ENCODE data around the gene CYBRD1.

Gene CYBRD1

GRCh38 chr2:171595896-171596295 lies 73.6 kb downstream of the CYBRD1 start:
- in situ Hi-C loops (cut with MboI; ENCODE audit: low sequenced_read_pairs), result no loop called here

GRCh38 chr2:171598713-171599319 lies 76.5 kb downstream of the CYBRD1 start:
- in situ Hi-C loops (cut with MboI; ENCODE audit: low sequenced_read_pairs), result no loop called here

GRCh38 chr2:171600126-171600525 lies 77.9 kb downstream of the CYBRD1 start:
- in situ Hi-C loops (cut with MboI; ENCODE audit: low sequenced_read_pairs), result no loop called here

- in situ Hi-C loops (cut with MboI; ENCODE audit: low sequenced_read_pairs), result no loop called here
Measured at GRCh38 chr2:171602352-171602751, 80.1 kb downstream of the CYBRD1 start.

Measured in hTERT RPE-1 (cell line).